Loucy (cell line): Measurements from ENCODE around the gene WNK2.

Experiments used
- EZH2phosphoT487 ChIP-seq: fragments of 200-600 bp; IDR thresholded peaks from 2 replicates; pipeline ENCODE4 v1.6.1; 2018; ENCODE audit warnings: antibody characterized with exemption, mild to moderate bottlenecking, moderate library complexity, borderline replicate concordance
- TF ChIP-seq, protein P1 (sequence below): fragments of 200-600 bp; sonication (generic); conservative IDR thresholded peaks from 2 replicates; pipeline ENCODE4 v1.5.1; 2014; ENCODE audit warnings: mild to moderate bottlenecking, antibody characterized with exemption, low read length

- TF ChIP-seq EZH2phosphoT487 = no peak
- TF ChIP-seq, protein P1, sequence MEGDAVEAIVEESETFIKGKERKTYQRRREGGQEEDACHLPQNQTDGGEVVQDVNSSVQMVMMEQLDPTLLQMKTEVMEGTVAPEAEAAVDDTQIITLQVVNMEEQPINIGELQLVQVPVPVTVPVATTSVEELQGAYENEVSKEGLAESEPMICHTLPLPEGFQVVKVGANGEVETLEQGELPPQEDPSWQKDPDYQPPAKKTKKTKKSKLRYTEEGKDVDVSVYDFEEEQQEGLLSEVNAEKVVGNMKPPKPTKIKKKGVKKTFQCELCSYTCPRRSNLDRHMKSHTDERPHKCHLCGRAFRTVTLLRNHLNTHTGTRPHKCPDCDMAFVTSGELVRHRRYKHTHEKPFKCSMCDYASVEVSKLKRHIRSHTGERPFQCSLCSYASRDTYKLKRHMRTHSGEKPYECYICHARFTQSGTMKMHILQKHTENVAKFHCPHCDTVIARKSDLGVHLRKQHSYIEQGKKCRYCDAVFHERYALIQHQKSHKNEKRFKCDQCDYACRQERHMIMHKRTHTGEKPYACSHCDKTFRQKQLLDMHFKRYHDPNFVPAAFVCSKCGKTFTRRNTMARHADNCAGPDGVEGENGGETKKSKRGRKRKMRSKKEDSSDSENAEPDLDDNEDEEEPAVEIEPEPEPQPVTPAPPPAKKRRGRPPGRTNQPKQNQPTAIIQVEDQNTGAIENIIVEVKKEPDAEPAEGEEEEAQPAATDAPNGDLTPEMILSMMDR = no peak
Measured at GRCh38 chr9:93268551-93269314, 84.8 kb downstream of the WNK2 start.
